Activated naive CD8-positive, alpha-beta T cell treated with anti-CD3 and anti-CD28 coated beads, Interleukin-2, amount 50 U/mL, for 24 hours (primary cell): ENCODE data around the gene APOB.
A peak's percentile ranks its signal among the peaks of the same experiment; 100 is the strongest.

Experiments used
- ATAC-seq: fragments of 150-1000 bp; cut with Tn5 transposase; one replicate; pipeline ENCODE4 v1.10.0; 2021
- DNase-seq: peaks from one replicate; pipeline ENCODE4 v3.0.0; 2021
- H3K27ac Mint-ChIP-seq: one replicate; pipeline ENCODE4 v1.8.0; 2021; ENCODE audit warnings: mild to moderate bottlenecking, mixed read lengths
- H3K27me3 Mint-ChIP-seq: one replicate; pipeline ENCODE4 v1.8.0; 2021; ENCODE audit warnings: mixed read lengths
- H3K36me3 Mint-ChIP-seq: one replicate; pipeline ENCODE4 v1.8.0; 2021; ENCODE audit warnings: low read depth, mixed read lengths
- H3K4me1 Mint-ChIP-seq: one replicate; pipeline ENCODE4 v1.8.0; 2021; ENCODE audit warnings: mixed read lengths
- H3K4me3 Mint-ChIP-seq: one replicate; pipeline ENCODE4 v1.8.0; 2021; ENCODE audit warnings: mild to moderate bottlenecking, moderate library complexity, mixed read lengths
- H3K9me3 Mint-ChIP-seq: one replicate; pipeline ENCODE4 v1.8.0; 2021; ENCODE audit warnings: mixed read lengths

Gene APOB

GRCh38 chr2:20999906-21000645 lies 43.8 kb downstream of the APOB start:
- DNase-seq (no peak), ATAC-seq (no peak)
- H3K4me1 Mint-ChIP-seq, result no peaks in the 10 kb centered on the region
- no peaks in the 10 kb centered on the region for H3K36me3 Mint-ChIP-seq
- H3K9me3 Mint-ChIP-seq, result no peaks in the 10 kb centered on the region
- H3K27ac Mint-ChIP-seq, result no peak overlapping the region
- H3K4me3 Mint-ChIP-seq, result no peak overlapping the region
- H3K27me3 Mint-ChIP-seq, result no peaks in the 10 kb centered on the region

- no peak overlapping the region for H3K4me3 Mint-ChIP-seq
- ATAC-seq, result no peak
- no peak overlapping the region for H3K27ac Mint-ChIP-seq
- H3K36me3 Mint-ChIP-seq, result no peaks in the 10 kb centered on the region
- no peaks in the 10 kb centered on the region for H3K9me3 Mint-ChIP-seq
- no peak for DNase-seq
- no peaks in the 10 kb centered on the region for H3K4me1 Mint-ChIP-seq
- no peaks in the 10 kb centered on the region for H3K27me3 Mint-ChIP-seq
Measured at GRCh38 chr2:20998972-20999905, 44.6 kb downstream of the APOB start.

- ATAC-seq (no peak), DNase-seq (no peak)
- Mint-ChIP-seq H3K9me3 (no peaks in the 10 kb centered on the region), H3K27me3 (no peaks in the 10 kb centered on the region), H3K4me3 (no peak overlapping the region), H3K27ac (no peak overlapping the region), H3K36me3 (no peaks in the 10 kb centered on the region), H3K4me1 (no peaks in the 10 kb centered on the region)
Measured at GRCh38 chr2:20997953-20998722, 45.7 kb downstream of the APOB start.

GRCh38 chr2:20994130-20994529 lies 49.7 kb downstream of the APOB start:
- DNase-seq (no peak), ATAC-seq (peak; percentile 35)
- Mint-ChIP-seq H3K9me3 (no peaks in the 10 kb centered on the region), H3K4me1 (no peaks in the 10 kb centered on the region), H3K36me3 (no peaks in the 10 kb centered on the region), H3K4me3 (no peak overlapping the region), H3K27ac (no peak overlapping the region), H3K27me3 (no peaks in the 10 kb centered on the region)

- Mint-ChIP-seq H3K9me3 (no peaks in the 10 kb centered on the region), H3K36me3 (no peaks in the 10 kb centered on the region), H3K27me3 (no peaks in the 10 kb centered on the region)
Measured at GRCh38 chr2:20992201-20992711, 51.6 kb downstream of the APOB start.

GRCh38 chr2:20990442-20991430 lies 53.1 kb downstream of the APOB start:
- no peak for ATAC-seq
- Mint-ChIP-seq H3K27ac (no peak overlapping the region), H3K27me3 (no peaks in the 10 kb centered on the region)

More at GRCh38 chr2:20992201-20992711, 51.6 kb downstream of the APOB start:
- no peaks in the 10 kb centered on the region for H3K4me1 Mint-ChIP-seq
- H3K4me3 Mint-ChIP-seq, result no peak overlapping the region
- no peak for ATAC-seq
- H3K27ac Mint-ChIP-seq, result no peak overlapping the region
- no peak for DNase-seq

GRCh38 chr2:20989404-20989803 lies 54.5 kb downstream of the APOB start:
- Mint-ChIP-seq H3K27me3 (no peaks in the 10 kb centered on the region), H3K9me3 (no peaks in the 10 kb centered on the region), H3K4me1 (no peaks in the 10 kb centered on the region), H3K36me3 (no peaks in the 10 kb centered on the region), H3K4me3 (no peak overlapping the region), H3K27ac (no peak overlapping the region)
- no peak for ATAC-seq
- DNase-seq, result no peak

More at GRCh38 chr2:20990442-20991430, 53.1 kb downstream of the APOB start:
- Mint-ChIP-seq H3K4me3 (no peak overlapping the region), H3K36me3 (no peaks in the 10 kb centered on the region), H3K4me1 (no peaks in the 10 kb centered on the region), H3K9me3 (no peaks in the 10 kb centered on the region)
- no peak for DNase-seq

GRCh38 chr2:20988905-20989304 lies 55.0 kb downstream of the APOB start:
- no peaks in the 10 kb centered on the region for H3K4me1 Mint-ChIP-seq
- ATAC-seq, result no peak
- H3K4me3 Mint-ChIP-seq, result no peak overlapping the region
- H3K36me3 Mint-ChIP-seq, result no peaks in the 10 kb centered on the region
- no peak for DNase-seq
- H3K9me3 Mint-ChIP-seq, result no peaks in the 10 kb centered on the region
- no peaks in the 10 kb centered on the region for H3K27me3 Mint-ChIP-seq
- no peak overlapping the region for H3K27ac Mint-ChIP-seq

- DNase-seq (no peak), ATAC-seq (no peak)
- Mint-ChIP-seq H3K27me3 (peaks cover 5% of the 10 kb centered on the region), H3K4me1 (no peaks in the 10 kb centered on the region), H3K36me3 (no peaks in the 10 kb centered on the region), H3K27ac (no peak overlapping the region), H3K4me3 (no peak overlapping the region), H3K9me3 (no peaks in the 10 kb centered on the region)
Measured at GRCh38 chr2:20986024-20986939, 57.6 kb downstream of the APOB start.

- H3K36me3 Mint-ChIP-seq, result no peaks in the 10 kb centered on the region
- peaks cover 6% of the 10 kb centered on the region for H3K27me3 Mint-ChIP-seq
- no peak overlapping the region for H3K4me3 Mint-ChIP-seq
- H3K27ac Mint-ChIP-seq, result no peak overlapping the region
- no peaks in the 10 kb centered on the region for H3K4me1 Mint-ChIP-seq
- H3K9me3 Mint-ChIP-seq, result no peaks in the 10 kb centered on the region
- DNase-seq (no peak), ATAC-seq (no peak)
Measured at GRCh38 chr2:20985062-20985461, 58.8 kb downstream of the APOB start.

- no peak for DNase-seq
- Mint-ChIP-seq H3K4me1 (no peaks in the 10 kb centered on the region), H3K9me3 (no peaks in the 10 kb centered on the region), H3K36me3 (no peaks in the 10 kb centered on the region), H3K4me3 (no peak overlapping the region), H3K27ac (no peak overlapping the region), H3K27me3 (peaks cover 6% of the 10 kb centered on the region)
- no peak for ATAC-seq
Measured at GRCh38 chr2:20984408-20984807, 59.5 kb downstream of the APOB start.

- peaks cover 6% of the 10 kb centered on the region for H3K27me3 Mint-ChIP-seq
- H3K4me1 Mint-ChIP-seq, result no peaks in the 10 kb centered on the region
- no peaks in the 10 kb centered on the region for H3K9me3 Mint-ChIP-seq
- H3K27ac Mint-ChIP-seq, result no peak overlapping the region
- no peak overlapping the region for H3K4me3 Mint-ChIP-seq
- no peaks in the 10 kb centered on the region for H3K36me3 Mint-ChIP-seq
- ATAC-seq (no peak), DNase-seq (no peak)
Measured at GRCh38 chr2:20983844-20984243, 60.0 kb downstream of the APOB start.

- ATAC-seq (no peak), DNase-seq (no peak)
- H3K27ac Mint-ChIP-seq, result no peak overlapping the region
- no peak overlapping the region for H3K4me3 Mint-ChIP-seq
- H3K9me3 Mint-ChIP-seq, result no peaks in the 10 kb centered on the region
- H3K4me1 Mint-ChIP-seq, result no peaks in the 10 kb centered on the region
- peaks cover 6% of the 10 kb centered on the region for H3K27me3 Mint-ChIP-seq
- no peaks in the 10 kb centered on the region for H3K36me3 Mint-ChIP-seq
Measured at GRCh38 chr2:20982861-20983260, 61.0 kb downstream of the APOB start.
